ENCODE results near the gene BTBD7. TPM values are rescaled to one million over a fixed set of nuclear protein-coding genes. Genes with fewer than 3 reads are reported as not detected.

BTBD7 gene
- total RNA-seq, 1 experiment from 2014 or later: 24.7 TPM

DNA sequence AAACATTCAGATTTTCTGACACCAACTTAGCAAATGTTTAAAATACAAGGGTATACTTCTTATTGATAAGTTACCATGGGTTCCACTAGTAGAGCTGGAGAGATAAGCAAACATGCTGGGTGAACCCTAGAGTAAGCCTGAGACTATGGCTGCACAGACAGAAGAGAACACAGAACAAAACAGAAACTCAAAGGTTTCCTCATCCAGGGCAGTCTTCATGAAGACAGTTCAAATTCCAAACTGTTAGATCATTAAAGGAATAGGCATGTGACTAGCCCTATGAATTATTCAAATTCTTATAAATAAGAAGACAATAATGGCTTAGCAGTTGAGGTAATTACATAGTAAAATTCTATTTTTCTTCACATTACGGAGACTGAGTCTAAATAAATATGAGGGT, 28.1 kb downstream of the BTBD7 start:
- Histone ChIP-seq H3K4me3 (ENCODE audit: low read depth in 2 of 2, low read length in 2 of 2) (no peak overlapping the region), H3K27me3 (ENCODE audit: control insufficient read depth, insufficient read depth, low read length) (no peaks in the 10 kb centered on the region), H3K27ac (ENCODE audit: low read length) (no peak overlapping the region), H3K9me3 (ENCODE audit: control insufficient read depth, insufficient read depth, low read depth, low read length) (no peaks in the 10 kb centered on the region), H3K4me1 (ENCODE audit: control insufficient read depth, insufficient read depth, low read length) (no peaks in the 10 kb centered on the region), H3K36me3 (ENCODE audit: control insufficient read depth, insufficient read depth, low read length) (no peaks in the 10 kb centered on the region)
- ATAC-seq: no peak
- TF ChIP-seq, protein P1, sequence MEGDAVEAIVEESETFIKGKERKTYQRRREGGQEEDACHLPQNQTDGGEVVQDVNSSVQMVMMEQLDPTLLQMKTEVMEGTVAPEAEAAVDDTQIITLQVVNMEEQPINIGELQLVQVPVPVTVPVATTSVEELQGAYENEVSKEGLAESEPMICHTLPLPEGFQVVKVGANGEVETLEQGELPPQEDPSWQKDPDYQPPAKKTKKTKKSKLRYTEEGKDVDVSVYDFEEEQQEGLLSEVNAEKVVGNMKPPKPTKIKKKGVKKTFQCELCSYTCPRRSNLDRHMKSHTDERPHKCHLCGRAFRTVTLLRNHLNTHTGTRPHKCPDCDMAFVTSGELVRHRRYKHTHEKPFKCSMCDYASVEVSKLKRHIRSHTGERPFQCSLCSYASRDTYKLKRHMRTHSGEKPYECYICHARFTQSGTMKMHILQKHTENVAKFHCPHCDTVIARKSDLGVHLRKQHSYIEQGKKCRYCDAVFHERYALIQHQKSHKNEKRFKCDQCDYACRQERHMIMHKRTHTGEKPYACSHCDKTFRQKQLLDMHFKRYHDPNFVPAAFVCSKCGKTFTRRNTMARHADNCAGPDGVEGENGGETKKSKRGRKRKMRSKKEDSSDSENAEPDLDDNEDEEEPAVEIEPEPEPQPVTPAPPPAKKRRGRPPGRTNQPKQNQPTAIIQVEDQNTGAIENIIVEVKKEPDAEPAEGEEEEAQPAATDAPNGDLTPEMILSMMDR (IDR thresholded peaks at IDR 0.05): no peak
- TF ChIP-seq, protein P2, sequence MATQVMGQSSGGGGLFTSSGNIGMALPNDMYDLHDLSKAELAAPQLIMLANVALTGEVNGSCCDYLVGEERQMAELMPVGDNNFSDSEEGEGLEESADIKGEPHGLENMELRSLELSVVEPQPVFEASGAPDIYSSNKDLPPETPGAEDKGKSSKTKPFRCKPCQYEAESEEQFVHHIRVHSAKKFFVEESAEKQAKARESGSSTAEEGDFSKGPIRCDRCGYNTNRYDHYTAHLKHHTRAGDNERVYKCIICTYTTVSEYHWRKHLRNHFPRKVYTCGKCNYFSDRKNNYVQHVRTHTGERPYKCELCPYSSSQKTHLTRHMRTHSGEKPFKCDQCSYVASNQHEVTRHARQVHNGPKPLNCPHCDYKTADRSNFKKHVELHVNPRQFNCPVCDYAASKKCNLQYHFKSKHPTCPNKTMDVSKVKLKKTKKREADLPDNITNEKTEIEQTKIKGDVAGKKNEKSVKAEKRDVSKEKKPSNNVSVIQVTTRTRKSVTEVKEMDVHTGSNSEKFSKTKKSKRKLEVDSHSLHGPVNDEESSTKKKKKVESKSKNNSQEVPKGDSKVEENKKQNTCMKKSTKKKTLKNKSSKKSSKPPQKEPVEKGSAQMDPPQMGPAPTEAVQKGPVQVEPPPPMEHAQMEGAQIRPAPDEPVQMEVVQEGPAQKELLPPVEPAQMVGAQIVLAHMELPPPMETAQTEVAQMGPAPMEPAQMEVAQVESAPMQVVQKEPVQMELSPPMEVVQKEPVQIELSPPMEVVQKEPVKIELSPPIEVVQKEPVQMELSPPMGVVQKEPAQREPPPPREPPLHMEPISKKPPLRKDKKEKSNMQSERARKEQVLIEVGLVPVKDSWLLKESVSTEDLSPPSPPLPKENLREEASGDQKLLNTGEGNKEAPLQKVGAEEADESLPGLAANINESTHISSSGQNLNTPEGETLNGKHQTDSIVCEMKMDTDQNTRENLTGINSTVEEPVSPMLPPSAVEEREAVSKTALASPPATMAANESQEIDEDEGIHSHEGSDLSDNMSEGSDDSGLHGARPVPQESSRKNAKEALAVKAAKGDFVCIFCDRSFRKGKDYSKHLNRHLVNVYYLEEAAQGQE (IDR thresholded peaks at IDR 0.05; ENCODE audit: insufficient read depth in 1 of 2, low read depth in 2 of 2, low read length in 1 of 2): no peak
- no peak for TF ChIP-seq POLR2AphosphoS5 (IDR thresholded peaks at IDR 0.05; ENCODE audit: low read depth, low read length)
- TF ChIP-seq TCF7L2 (IDR thresholded peaks at IDR 0.05; ENCODE audit: low read depth, low read length): no peak
- TF ChIP-seq SIN3A (IDR thresholded peaks at IDR 0.05; ENCODE audit: borderline replicate concordance, insufficient read depth, low read depth, low read length): no peak
- no TSS peak for BruUV-seq (replicated peaks)
- CTCF ChIA-PET: no interaction called here
- no peak for DNase-seq (ENCODE audit: low read depth, low spot score)
- intact Hi-C loops (cut with micrococcal nuclease; ENCODE audit: unreplicated experiment): no loop called here
- in situ Hi-C loops (cut with HindIII; ENCODE audit: low pct_unique_long_range_greater_than_20kb, low sequenced_read_pairs): no loop called here
- POLR2A ChIA-PET: no interaction called here

DNA sequence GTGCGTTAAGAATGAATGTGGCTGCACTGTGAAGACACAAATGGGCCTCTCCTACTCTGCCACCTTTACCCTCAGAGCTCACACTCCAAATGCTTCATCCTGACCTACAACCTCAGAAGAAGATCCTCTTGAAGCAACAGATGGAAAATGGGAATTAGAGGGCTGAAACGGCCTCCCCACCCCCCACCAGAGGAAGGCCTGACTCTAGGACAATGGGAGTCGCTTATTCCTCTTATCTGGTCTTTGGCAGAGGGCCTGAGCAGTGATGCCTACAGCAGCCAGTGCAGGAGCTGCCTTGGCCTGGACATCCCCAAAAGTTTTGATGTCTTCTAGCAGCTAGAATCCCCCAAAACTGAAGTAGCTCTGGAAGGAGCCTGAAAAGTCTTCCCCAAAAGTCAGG, 29.2 kb downstream of the BTBD7 start:
- ChIA-PET POLR2A (no interaction called here), CTCF (no interaction called here)
- BruUV-seq (replicated peaks): no TSS peak
- no peak overlapping the region for H3K27ac ChIP-seq (ENCODE audit: low read length)
- H3K4me3 ChIP-seq (ENCODE audit: low read depth in 2 of 2, low read length in 2 of 2): no peak overlapping the region
- H3K4me1 ChIP-seq (ENCODE audit: control insufficient read depth, insufficient read depth, low read length): no peaks in the 10 kb centered on the region; the same call in 1 of the 2 replicates
- no peak for DNase-seq (ENCODE audit: low read depth, low spot score)
- no peaks in the 10 kb centered on the region for H3K27me3 ChIP-seq (ENCODE audit: control insufficient read depth, insufficient read depth, low read length)
- in situ Hi-C loops (cut with HindIII; ENCODE audit: low pct_unique_long_range_greater_than_20kb, low sequenced_read_pairs): no loop called here
- ATAC-seq: no peak
- no peaks in the 10 kb centered on the region for H3K36me3 ChIP-seq (ENCODE audit: control insufficient read depth, insufficient read depth, low read length)
- intact Hi-C loops (cut with micrococcal nuclease; ENCODE audit: unreplicated experiment): no loop called here
- no peaks in the 10 kb centered on the region for H3K9me3 ChIP-seq (ENCODE audit: control insufficient read depth, insufficient read depth, low read depth, low read length)
- TF ChIP-seq, protein P2 (IDR thresholded peaks at IDR 0.05; ENCODE audit: insufficient read depth in 1 of 2, low read depth in 2 of 2, low read length in 1 of 2): no peak
- TF ChIP-seq, protein P1 (IDR thresholded peaks at IDR 0.05): no peak
- TF ChIP-seq SIN3A (IDR thresholded peaks at IDR 0.05; ENCODE audit: borderline replicate concordance, insufficient read depth, low read depth, low read length): no peak
- no peak for TF ChIP-seq TCF7L2 (IDR thresholded peaks at IDR 0.05; ENCODE audit: low read depth, low read length)
- no peak for TF ChIP-seq POLR2AphosphoS5 (IDR thresholded peaks at IDR 0.05; ENCODE audit: low read depth, low read length)

Measured in Panc1 (cell line).